ENCODE results near the gene AGT.

DNA sequence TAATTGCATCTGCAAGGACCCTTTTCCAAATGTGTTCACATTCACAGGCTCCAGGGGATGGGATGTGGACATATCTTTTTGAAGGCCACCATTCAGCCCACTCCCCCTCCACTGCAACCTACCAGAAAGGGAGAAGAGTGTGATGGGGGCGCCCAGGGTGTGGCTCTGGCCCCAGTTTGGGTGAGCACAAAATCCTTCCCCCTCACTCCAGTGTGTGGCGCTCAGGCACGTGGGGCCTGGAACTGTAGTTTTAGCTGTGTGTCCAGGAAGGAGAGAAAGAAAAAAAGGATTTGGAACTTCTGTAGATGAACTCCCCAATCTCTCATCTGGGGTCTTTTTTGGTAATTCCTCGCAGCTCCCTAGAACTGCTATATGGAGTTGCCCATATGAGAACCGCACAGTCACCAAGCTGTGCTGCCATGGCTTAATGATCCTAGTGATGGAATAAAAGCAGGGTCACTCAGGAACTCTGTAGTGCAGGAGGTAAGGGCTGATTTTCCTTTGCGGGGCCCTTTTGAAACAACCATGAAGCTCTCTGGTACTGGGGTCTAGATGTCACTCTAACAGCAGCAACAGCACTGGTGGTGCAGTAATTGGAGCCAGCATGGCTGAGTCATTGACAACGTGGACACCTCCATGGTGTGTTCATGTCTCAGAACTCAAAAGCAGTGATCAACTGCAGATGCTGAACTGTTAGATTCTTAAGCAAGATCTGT is 17.0 kb downstream of the AGT start:
- TF ChIP-seq CTCF (IDR thresholded peaks at IDR 0.05 in 2 of 3, conservative IDR thresholded peaks at IDR 0.05 in 1 of 3; ENCODE audit: borderline replicate concordance in 1 of 3, insufficient read depth in 1 of 3, low read depth in 2 of 3, low read length in 2 of 3) (no peak), CBX3 (IDR thresholded peaks at IDR 0.05; ENCODE audit: low read depth) (no peak)
